NCI-H2227 (cell line): ENCODE data around the gene ZNF592.
"Not testable (repeated sequence)": the region's sequence is repeated elsewhere in the genome, so short reads cannot be mapped to it uniquely, and the experiment has no call there.

Source experiments
- DNase-seq: peaks from one replicate; lab custom pipeline; 2025; ENCODE audit not compliant: unreplicated experiment; lab: John Stamatoyannopoulos, UW

Gene ZNF592

DNA sequence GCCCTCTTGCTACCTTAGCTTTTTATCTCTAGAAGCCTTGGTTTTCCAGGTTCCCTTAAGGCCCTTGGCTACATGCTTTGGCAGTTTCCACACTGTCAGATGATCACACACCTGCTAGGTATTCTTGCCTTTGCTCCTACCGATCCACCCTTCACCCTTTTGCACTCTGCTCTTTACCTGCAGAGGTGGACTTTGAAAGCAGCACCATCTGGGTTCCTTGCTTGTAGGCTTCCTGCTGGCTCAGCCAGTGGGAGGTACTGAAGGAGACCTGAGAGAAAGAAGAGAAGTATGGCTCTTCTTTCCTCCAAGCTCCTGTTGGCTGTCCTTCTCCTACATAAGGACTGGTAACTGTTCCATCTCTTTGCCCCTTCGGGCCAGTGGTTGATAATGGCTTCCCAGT, 7.3 kb upstream of the ZNF592 start:
- DNase-seq: no peak

DNA sequence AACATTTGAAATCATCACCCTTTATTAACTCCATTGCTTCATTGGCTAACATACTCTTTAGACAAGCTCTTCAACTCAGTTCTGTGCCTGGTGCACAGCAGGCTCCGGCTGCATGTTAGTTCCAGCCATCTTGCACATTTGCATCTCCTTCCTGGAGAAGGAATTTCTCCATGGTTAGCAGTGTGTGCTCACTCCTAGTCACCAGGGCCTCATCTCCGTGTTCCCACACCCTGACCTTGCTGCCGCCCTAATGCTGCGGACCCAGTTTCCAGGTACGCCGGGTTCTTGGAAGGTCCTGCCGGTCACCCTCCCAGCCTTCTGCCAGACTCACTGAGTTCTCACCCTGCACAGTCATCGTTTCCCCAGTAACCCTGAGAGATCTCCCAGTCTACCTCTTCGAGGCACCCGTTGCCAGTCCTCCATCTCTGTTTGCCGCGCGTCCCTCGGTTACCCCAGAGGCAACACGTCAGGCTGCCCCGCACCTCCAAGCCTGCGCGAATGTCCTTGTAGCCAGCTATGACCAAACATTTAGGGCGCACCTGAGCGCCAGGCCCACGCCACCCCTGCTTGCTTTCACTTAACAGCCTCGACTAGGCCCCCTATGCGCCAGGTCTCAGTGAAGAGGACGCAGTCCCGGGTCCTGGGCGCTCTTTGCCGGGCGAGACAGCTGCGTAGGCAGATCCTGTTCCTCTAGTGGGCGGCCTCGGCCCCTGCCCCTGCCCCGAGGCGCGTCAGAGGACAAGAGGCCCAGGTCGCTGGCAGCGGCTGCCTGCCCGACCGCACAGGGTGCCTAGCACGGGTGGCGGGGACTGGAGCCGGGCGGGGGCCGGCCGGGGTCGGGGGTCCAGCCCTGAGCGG, 747 bp upstream of the ZNF592 start:
- peak; percentile 74 for DNase-seq

DNA sequence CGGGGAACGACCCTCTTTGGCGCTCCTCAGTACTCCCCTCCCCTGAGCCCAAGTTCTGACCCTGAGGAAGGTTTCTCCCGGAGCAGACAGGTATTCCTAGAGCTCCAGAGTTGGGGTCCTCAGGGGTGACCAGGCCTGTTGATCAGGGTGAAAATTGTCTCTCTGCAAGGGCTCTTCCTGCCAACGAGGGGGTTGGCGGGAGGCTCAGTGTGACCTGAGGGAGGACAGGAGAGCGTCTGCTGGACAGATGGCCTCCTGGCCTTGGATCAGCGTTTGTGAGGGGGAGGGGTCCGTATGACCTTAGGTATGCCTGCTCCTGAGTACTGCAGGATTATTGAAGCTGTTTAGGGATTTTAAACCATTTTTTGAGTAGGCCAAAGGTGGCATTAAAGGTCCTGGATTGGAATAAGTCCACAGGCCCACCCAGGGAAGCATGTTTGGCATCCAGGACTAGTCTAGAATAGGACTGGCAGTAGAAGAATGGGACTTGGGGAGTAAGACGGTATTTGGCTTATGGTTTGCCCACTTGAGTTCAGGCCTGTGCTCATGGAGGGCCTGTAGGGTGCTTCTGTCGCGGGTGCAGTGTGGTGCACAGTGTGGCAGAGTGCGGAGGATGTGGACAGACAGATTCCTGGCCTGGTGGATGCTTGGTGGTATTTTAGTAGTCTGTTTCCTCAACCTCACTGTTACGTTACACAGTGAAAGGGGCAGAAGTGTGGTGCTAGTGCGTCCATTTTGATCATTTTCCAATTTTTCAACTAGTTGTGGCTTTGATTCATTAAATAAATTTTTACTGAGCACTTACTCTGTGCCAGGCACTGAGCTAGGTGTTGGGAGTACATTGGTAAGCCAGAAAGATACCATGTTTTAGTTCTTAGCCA, 959 bp downstream of the ZNF592 start:
- no peak for DNase-seq

DNA sequence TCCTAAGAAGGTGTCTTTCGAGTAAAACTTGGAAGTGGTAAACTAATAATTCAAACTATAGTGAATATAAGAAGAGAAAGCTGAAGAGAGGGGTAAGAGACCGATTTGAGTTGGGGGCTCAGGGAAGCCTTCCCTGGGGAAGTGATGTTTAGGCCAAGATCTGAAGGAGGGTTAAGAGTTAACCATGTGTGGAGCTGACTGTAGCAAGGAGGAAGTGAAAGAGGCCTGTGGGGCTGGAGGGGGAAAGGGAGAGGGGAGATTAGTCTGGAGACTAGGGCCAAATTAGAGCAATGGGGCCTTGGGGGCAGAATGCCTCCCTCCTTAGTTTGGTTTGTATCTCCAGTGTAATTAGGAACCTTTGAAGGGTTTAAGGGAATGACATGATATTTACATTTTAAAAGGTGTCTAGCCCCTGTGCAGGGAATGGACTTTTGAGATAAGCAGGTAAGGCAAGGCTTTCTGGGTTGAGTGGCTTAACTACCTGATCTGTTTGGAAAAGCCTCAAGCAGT, 2.2 kb downstream of the ZNF592 start:
- DNase-seq: no peak

DNA sequence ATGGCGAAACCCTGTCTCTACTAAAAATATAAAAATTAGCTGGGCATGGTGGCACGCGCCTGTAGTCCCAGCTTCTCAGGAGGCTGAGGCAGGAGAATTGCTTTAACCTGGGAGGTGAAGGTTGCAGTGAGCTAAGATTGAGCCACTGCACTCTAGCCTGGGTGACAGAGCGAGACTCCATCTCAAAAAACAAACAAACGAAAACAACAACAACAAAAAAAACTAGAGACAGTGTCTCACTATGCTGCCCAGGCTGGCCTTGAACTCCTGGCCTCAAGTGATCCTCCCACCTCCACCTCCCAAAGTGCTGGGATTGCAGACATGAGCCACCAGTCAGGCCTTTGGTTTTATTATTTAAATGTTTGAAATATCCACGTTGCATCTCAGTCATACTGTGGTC, 3.3 kb downstream of the ZNF592 start:
- not testable (repeated sequence) for DNase-seq

DNA sequence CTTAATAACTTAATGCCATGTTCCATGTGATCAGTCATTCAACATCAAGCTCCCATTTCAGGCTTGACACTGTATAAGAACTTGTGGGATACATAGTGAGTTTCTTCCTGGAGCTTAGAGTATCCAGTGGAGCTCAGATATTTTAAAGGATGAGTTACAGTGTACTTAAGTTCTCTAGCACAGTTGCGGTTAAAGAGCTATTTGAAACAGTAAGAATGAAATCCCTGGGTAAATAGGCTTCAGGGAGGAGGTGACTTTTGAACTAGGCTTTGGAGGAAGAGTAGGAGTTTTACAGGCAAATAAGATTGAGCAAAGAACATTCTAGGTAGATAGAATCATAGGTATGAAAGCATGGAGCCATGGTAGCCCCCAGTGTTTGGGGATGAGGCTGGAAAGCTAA, 3.8 kb downstream of the ZNF592 start:
- DNase-seq: no peak

DNA sequence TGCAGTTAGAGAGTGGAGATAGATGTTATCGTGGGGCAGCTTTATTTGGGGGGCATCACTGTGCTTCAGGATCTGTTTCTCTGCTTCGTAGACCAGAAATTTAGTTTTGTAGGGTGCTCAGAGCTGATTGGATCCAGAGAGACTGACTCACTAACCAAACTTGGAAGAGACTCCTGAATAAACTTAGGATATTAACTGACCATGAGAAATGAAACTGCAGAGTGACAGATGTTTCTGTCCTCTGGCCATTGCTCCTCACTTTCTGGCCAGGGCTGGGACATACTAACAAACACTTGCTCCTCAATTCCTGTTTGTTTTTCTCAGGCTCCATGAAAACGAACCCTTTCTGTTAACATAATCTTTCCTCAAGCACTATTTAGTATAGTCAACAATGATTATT, 4.3 kb downstream of the ZNF592 start:
- DNase-seq: no peak

DNA sequence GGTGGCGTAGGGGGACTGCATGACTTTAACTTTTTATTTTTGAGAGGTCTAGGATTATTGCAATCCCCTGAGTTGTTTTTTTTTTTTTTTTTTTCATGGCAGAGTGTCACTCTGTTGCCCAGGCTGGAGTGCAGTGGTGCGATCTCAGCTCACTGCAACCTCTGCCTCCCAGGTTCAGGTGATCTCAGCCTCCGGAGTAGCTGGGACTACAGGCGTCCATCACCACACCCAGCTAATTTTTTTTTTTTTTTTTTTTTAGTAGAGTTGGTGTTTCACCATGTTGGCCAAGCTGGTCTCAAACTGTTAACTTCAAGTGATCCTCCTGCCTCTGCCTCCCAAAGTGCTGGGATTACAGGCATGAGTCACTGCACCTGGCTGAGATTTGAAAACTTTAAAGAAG, 6.5 kb downstream of the ZNF592 start:
- DNase-seq: not testable (repeated sequence)

DNA sequence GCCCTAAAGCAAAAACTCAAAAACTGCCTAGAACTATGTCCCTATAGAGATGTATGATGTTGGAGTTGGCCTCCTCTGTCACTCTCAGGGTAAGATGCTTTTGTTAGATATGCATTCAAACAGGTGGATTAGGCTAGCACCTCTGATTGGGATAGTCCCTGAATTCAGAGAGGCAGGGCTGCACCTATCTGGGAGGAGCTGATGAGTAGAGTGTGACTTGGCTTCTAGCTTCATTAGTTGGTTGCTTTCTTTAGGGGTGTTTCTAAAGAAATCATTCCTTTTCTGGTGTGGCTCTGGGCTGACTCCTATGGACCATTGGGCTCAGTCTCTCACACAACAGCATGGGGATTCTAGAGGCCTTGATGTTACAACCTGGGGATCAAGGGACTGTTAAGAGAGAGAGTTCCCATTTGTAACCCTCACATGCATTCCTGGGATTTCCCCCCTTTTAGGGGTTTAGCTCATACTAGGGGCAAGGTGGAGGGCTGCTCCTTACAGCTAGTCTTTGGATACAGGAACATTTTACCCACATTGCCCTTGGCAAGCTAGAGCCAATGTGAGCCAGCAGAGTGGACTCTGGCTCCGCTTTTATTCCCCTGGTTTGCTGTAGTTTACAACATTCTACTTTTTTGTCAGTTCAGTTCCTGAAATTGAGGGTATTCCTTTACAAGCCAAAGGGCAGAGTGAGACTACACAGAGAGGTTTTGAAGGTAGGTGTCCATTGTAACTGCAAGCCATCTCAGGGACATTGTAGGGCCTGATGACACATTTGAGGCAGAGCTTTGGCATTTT, 7.5 kb downstream of the ZNF592 start:
- DNase-seq: no peak

DNA sequence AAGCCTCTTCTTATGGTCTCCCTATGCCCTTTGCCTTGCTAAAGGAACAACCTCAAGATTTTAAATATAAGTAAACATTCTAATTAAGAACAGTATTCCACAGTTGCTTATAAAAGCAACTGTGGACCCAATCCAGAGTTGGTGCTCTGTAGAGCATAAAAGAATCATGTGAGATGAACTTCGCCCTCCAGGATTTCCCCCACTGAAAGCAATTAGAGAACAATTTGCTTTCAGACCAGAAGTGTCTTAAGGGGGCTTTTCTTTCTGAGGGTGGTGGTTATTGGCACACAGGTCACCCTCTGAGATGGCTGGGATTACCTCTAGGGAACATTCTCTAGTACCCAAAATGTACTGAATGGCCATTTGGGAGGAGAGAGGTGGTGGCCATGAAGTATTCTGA, 10.6 kb downstream of the ZNF592 start:
- no peak for DNase-seq

DNA sequence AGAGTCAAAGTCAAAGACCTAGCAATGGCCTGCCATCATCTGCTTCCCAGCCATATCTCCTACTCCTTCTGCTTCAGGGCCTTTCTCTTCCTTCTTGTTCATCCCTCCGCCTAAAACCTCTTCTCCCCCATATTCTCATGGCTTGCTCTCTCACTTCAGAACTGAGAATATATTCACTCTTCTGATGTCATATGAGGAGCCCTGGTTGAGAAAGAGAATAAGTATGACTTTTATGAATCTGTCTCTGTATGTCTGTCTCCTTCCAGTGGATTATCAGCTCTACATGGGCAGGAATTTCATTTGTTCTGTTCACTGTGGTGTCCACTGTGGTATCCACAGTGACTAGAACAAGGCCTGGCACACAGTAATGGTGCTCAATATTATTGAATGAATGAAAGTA, 11.8 kb downstream of the ZNF592 start:
- no peak for DNase-seq

DNA sequence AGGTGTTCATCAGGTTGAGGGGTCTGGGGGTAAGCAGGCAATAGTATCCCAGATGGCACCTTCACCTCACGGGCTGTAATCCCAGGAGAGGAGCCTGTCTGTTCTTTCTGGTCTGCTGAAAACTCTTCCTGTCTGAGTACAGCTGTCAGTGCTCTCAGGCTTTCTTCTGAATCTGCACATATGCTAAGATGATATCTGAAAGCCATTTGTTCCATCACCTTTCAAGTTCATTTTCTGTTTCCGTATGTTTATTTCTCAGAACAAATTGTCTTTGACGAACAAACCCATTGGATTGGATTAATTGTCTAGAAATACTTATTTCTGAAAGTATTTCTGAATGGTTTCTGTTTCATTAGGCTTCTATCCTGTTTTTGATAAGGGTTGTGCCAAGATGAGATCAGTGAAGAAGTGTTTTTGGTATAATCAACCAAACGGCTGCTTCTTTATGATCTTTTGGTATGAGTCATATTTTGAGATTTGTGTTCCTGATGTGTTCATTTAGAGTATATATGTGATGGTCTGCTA, 13.3 kb downstream of the ZNF592 start:
- no peak for DNase-seq

DNA sequence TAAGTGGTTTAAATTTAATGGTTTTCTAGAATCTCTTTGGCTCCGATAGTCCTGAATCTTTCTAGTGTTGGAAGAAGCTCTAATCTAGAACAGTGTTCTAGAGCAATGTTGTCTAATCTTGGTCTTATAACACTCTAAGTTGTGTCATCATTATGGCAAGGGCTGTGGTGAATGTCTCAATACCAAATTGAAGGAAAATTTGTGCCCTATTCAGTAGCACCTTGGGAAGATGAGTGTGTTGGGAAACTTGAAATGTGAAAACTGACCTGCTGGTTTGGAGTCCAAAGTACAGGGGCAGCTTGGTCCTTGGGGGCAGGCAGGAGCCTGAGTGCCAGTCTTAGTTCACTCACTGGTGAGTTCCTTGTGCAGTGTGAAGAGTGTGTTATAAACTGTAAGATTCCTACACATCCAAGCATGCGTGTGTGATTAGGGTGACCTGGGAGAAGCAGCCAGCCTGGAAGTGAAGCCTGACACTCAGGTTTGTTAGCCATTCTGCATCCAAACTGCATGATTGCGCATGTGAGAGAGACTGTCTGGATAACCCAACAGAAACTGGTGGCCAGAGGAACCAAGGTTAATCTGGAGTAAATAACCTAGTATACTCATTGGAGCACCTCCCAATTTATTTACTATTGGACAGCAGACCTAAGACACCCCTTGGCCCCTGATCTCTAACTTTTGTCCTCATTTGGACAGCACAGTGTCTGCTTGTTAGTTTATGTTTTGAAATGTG, 14.6 kb downstream of the ZNF592 start:
- DNase-seq: no peak

DNA sequence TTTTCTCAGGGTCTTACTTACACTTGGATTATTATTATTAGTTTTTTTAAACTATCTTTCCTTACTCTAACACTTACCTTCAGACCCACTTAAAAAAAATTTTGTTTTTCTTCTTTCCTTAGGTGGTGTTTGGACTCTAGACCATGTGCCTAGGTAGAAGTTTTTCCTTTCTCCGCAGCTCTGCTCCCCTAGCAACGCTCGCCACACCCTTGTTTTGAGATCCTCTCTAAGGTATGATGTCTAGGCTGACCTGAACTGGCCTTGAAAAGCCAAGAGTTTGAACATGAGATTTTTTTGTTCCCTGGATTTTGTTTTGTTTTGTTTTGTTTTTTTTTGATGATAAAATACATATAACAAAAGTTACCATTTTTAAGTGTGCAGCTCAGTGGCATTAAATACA, 16.2 kb downstream of the ZNF592 start:
- no peak for DNase-seq

DNA sequence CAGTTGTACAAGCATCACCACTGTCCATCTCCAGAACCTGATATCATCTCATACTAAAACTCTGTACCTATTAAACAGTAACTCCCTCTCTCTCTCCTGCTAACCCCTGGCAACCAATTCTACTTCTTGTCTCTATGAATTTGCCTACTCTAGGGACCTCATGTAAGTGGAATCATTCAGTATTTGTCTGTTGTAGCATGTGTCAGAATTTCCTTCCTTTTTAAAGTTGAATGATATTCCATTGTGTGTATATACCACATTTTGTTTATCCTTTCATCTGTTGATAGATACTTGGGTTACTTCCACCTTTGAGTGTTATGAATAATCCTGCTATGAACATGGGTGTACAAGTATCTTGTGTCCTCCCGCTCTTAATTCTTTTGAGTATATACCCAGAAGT, 16.6 kb downstream of the ZNF592 start:
- no peak for DNase-seq

DNA sequence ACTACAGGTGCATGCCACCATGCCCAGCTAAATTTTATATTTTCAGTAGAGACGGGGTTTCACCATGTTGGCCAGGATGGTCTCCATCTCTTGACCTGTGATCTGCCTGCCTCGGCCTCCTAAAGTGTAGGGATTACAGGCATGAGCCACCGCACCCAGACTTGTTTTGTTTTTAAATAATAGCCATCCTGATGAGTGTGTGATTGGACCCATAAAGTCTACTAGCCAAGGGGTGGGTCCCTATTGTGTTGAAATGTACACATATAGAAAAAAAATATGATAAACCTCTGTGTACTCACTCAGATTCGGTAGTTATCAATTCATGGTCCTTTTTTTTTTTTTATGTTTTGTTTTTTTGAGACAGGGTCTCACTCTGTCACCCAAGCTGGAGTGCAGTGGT, 17.3 kb downstream of the ZNF592 start:
- no peak for DNase-seq

DNA sequence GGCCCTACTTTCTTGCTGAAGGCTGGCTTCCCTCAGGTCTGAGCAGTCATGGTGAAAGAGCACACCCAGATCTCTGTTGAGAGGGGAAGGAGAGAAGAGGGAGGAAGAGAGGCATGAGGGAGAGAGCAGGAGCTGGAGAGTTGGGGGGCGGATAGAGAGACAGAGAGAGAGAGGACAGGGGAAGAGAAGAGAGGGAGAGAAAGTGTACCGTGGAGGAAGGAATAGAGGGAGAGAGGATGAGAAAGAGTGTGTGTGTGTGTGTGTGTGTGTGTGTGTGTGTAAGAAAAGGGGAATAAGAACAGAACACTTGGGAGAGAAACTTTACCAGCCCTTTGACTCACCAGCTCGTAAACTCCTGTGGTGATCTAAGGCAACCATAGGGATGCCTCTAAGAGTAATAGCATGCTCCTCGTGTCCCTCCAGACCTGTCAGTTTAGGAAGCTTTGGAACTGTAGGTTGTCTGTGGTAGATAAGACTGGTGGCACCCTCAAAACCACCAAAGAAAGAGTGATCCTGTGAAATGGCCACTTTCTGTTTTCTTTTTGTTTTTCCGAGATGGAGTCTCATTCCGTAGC, 18.2 kb downstream of the ZNF592 start:
- no peak for DNase-seq

DNA sequence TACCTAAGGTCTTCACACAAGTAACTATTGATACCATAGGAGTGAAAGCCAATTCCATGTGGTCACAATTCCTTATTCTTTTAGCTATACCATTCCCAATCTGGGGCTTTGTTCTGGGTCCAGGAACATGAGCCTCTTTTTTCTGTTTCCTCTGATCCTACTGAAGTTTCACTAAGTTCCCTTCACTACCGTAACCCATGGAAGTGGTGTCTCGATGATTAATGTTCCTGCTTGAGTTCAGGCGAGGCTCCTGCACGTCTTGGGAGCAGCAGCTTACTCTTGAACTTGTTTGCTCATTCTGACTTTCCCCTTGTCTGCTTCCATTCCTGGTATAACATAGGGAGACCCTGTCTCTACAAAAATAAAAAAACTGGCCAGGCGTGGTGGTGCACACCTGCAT, 23.6 kb downstream of the ZNF592 start:
- no peak for DNase-seq

DNA sequence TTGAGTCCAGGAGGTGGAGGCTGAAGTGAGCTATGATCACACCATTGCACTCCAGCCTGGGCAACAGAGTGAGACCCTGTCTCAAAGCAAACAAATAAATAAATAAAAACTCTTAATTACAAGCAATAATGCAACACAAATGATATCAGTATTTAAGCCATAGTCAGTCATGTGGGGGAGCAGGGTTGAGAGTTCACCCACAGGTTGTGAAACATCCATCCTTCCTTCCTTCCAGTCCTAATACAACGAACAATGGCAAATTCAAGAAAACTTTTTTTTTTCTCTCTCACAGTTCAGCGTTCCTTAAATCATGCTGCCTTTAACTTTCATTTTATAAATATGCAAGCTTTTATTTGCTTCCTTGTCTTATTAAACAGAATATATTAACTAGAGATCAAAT, 24.1 kb downstream of the ZNF592 start:
- no peak for DNase-seq

DNA sequence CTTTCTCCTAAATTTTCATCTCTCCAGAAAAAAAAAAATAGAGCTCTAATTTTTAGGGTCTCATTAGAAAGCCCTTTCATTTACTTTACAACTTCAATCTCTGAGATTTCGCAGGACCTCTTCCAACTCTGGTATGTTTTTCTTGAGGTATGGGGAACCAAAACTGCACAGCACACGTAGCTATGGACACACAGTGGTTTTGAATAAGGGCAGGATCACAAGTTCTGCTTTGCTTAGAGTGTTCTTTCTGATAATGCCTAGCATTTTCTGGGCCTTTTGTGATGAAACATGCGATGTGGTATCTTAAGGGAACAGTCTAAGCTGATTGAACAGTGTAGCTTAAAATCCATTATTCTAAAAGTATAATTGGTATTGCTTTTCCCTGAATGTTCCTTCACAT, 25.3 kb downstream of the ZNF592 start:
- DNase-seq: no peak
